ENCODE measurements around the gene FLRT2. TPM values are rescaled to one million over a fixed set of nuclear protein-coding genes. Genes with fewer than 3 reads are reported as not detected.

Gene FLRT2
- 9.7 and 20.1 TPM in 2 replicates for total RNA-seq

GRCh38 chr14:85529803-85530574, at the start of gene FLRT2:
Gene FLRT2 (plus strand): TSS chr14:85530144. CDS start chr14:85621515, 91,371 bp downstream.

Data from cardiac atrium fibroblast (primary cell).